Measurements from ENCODE around the gene RPUSD1.

DNA sequence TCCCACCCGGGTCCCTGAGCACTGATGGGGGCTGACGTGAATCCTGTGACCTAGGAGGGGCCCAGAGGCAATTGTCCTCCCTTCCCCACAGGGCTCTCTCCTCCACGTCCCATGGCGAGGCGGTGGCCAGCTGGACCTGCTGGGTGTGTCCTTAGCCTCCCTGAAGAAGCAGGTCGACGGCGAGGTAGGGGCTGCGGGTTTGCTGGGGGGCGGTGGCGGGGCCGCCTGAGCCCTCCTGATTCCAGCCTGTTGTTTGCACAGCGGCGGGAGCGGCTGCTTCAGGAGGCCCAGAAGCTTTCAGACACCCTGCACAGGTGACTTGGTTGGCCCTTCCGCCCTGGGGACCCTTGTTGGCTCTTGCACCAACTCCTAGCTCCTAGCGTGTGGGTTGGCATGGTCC, 1.9 kb upstream of the RPUSD1 start:
- TF ChIP-seq, protein P1, sequence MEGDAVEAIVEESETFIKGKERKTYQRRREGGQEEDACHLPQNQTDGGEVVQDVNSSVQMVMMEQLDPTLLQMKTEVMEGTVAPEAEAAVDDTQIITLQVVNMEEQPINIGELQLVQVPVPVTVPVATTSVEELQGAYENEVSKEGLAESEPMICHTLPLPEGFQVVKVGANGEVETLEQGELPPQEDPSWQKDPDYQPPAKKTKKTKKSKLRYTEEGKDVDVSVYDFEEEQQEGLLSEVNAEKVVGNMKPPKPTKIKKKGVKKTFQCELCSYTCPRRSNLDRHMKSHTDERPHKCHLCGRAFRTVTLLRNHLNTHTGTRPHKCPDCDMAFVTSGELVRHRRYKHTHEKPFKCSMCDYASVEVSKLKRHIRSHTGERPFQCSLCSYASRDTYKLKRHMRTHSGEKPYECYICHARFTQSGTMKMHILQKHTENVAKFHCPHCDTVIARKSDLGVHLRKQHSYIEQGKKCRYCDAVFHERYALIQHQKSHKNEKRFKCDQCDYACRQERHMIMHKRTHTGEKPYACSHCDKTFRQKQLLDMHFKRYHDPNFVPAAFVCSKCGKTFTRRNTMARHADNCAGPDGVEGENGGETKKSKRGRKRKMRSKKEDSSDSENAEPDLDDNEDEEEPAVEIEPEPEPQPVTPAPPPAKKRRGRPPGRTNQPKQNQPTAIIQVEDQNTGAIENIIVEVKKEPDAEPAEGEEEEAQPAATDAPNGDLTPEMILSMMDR (IDR thresholded peaks at IDR 0.05) = no peak
- TF ChIP-seq EP300 (IDR thresholded peaks at IDR 0.05; ENCODE audit: borderline replicate concordance in 1 of 2, low read depth in 1 of 2, low read length in 1 of 2) (no peak), SIN3A (IDR thresholded peaks at IDR 0.05; ENCODE audit: borderline replicate concordance, low read depth, low read length) (no peak), RFX5 (IDR thresholded peaks at IDR 0.05; ENCODE audit: low read length) (no peak), NRF1 (IDR thresholded peaks at IDR 0.05; ENCODE audit: low read depth, low read length) (no peak), SMC3 (IDR thresholded peaks at IDR 0.05; ENCODE audit: low read depth, low read length) (no peak), CHD2 (IDR thresholded peaks at IDR 0.05; ENCODE audit: low read length, partially characterized antibody) (no peak), TAF1 (IDR thresholded peaks at IDR 0.05; ENCODE audit: borderline replicate concordance, low read depth, low read length) (no peak), RAD21 (IDR thresholded peaks at IDR 0.05; ENCODE audit: low read length) (no peak), GABPA (IDR thresholded peaks at IDR 0.05; ENCODE audit: low read depth) (no peak), MXI1 (IDR thresholded peaks at IDR 0.05; ENCODE audit: low read depth, low read length) (no peak), POLR2AphosphoS5 (IDR thresholded peaks at IDR 0.05; ENCODE audit: low read depth, low read length) (no peak)
- TF ChIP-seq, protein P2, sequence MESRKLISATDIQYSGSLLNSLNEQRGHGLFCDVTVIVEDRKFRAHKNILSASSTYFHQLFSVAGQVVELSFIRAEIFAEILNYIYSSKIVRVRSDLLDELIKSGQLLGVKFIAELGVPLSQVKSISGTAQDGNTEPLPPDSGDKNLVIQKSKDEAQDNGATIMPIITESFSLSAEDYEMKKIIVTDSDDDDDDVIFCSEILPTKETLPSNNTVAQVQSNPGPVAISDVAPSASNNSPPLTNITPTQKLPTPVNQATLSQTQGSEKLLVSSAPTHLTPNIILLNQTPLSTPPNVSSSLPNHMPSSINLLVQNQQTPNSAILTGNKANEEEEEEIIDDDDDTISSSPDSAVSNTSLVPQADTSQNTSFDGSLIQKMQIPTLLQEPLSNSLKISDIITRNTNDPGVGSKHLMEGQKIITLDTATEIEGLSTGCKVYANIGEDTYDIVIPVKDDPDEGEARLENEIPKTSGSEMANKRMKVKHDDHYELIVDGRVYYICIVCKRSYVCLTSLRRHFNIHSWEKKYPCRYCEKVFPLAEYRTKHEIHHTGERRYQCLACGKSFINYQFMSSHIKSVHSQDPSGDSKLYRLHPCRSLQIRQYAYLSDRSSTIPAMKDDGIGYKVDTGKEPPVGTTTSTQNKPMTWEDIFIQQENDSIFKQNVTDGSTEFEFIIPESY (IDR thresholded peaks at IDR 0.05; ENCODE audit: borderline replicate concordance, low read depth) = no peak
